ENCODE data around the gene ERVK3-1.
A peak's percentile ranks its signal among the peaks of the same experiment; 100 is the strongest.
"Not testable (repeated sequence)": the region's sequence is repeated elsewhere in the genome, so short reads cannot be mapped to it uniquely, and the experiment has no call there.

Gene ERVK3-1

GRCh38 chr19:58305065-58305931, at the start of gene ERVK3-1:
Gene ERVK3-1 (plus strand): TSS chr19:58305377. CDS start chr19:58312169, 6,792 bp downstream.
- peak; percentile 89 for DNase-seq

DNA sequence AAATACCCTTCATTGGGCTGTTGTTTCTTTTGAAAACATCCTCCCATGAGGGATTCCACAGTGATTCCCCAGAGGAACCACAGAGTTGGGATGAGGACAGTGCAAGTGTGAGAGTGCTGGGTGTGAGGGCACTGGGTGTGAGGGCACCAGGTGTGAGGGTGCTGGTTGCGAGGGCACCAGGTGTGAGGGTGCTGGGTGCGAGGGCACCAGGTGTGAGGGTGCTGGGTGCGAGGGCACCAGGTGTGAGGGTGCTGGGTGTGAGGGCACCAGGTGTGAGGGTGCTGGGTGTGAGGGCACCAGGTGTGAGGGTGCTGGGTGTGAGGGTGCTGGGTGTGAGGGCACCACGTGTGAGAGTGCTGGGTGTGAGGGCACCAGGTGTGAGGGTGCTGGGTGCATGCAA, 46.9 kb upstream of the ERVK3-1 start:
- DNase-seq, result not testable (repeated sequence)

DNA sequence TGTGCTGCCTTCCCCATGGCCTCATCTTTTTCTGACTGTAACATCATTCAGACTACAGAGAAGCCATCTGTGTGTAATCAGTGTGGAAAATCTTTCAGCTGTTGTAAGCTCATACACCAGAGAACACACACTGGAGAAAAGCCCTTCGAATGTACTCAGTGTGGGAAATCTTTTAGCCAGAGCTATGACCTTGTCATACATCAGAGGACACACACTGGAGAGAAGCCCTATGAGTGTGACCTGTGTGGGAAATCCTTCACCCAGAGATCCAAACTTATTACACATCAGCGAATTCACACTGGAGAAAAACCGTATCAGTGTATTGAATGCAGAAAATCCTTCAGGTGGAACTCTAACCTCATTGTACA, 43.6 kb upstream of the ERVK3-1 start:
- no peak for DNase-seq

GRCh38 chr19:58261968-58262921, 42.9 kb upstream of the ERVK3-1 start:
- no peak for DNase-seq

GRCh38 chr19:58262922-58263296, 42.3 kb upstream of the ERVK3-1 start:
- DNase-seq, result no peak

DNA sequence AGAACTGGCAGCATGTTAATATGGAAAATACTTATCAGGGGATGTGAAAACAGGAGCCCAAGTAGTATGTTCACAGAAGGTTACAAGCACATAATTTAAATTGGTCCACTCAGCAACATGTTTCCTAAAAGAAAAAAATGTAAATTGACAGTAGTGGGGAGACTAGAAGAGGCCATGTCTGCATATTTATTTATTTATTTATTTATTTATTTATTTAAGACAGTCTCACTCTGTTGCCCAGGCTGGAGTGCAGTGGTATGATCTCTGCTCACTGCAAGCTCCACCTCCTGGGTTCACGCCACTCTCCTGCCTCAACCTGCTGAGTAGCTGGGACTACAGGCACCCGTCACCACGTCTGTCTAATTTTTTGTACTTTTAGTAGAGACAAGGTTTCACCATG, 40.1 kb upstream of the ERVK3-1 start:
- no peak for DNase-seq

DNA sequence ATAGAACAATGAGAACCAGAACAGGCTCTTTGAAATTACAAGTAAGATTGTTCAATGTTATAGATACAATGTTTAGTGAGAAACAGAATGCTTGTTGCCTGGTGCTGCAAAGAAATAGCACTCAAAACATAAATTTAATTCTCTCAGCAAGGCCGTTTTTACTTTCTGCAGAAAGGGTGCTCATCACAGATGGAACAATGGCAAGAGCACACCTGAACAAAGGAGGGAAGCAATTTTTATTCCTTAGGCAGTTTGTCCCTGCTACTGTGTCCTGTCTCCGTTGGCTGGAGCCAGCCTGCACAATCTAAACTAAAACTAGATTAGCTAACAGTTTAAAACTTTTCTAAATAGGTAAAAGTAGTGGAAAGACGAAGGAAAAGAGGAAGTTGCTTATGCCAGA, 36.8 kb upstream of the ERVK3-1 start:
- DNase-seq, result no peak

- no peak for DNase-seq
Observed at GRCh38 chr19:58274771-58275201, 30.4 kb upstream of the ERVK3-1 start.

GRCh38 chr19:58275564-58275963, 29.6 kb upstream of the ERVK3-1 start:
- no peak for DNase-seq

DNA sequence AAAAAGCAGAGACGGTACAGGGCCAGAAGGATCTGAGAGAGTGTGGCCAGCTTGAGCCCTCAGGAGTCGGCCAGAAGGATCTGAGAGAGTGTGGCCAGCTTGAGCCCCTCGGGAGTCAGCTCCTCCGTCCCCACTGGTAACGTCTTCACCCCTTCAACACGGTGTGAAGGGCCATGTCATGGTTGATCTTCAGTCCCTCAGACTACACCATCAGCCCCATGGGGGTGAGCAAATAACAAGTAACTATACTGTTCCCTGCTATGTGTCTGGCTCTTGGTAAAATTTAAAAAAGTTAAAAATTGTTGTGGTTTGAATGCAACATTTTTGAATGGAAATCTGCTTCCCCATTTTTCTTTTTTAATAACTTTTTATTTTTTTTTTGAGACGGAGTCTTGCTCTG, 28.0 kb upstream of the ERVK3-1 start:
- no peak for DNase-seq

DNA sequence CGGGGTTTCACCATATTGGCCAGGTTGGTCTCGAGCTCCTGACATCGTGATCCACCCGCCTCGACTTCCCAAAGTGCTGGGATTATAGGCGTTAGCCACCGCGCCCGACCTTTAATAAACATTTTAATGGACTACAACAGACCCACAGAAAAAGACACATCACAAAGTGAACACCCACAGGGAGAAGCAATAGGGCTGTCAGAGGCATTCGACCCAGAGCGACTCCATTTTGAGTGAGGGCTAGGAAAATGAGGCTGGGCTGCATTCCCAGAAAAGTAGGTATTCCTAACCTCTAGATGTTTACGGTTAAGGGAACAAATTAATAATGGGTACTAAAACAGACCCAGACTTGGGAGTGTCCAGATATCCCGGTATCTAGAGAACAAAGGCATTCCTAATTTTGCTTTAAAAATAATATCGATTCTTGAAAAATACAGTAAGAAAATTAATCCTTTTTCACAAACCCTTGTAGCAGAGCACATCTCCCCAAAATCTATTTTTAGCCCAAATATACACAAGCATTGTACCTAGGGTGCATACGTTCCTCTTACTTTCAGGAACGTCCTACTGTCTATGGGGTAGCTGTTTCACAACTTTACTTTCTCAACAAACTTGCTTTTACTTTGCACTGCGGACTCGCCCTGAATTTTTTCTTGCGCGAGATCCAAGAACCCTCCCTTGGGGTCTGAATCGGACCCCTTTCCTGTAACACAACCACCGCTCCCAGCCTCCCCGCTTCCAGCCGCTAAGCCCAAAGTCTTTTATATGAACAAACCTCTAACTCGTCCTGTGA, 27.2 kb upstream of the ERVK3-1 start:
- no peak for DNase-seq

GRCh38 chr19:58278541-58279041, 26.6 kb upstream of the ERVK3-1 start, which contains the start of gene ZNF8:
Gene ZNF8 (plus strand): TSS chr19:58278955. CDS start chr19:58279082, 127 bp downstream.
- peak; percentile 95 for DNase-seq

DNA sequence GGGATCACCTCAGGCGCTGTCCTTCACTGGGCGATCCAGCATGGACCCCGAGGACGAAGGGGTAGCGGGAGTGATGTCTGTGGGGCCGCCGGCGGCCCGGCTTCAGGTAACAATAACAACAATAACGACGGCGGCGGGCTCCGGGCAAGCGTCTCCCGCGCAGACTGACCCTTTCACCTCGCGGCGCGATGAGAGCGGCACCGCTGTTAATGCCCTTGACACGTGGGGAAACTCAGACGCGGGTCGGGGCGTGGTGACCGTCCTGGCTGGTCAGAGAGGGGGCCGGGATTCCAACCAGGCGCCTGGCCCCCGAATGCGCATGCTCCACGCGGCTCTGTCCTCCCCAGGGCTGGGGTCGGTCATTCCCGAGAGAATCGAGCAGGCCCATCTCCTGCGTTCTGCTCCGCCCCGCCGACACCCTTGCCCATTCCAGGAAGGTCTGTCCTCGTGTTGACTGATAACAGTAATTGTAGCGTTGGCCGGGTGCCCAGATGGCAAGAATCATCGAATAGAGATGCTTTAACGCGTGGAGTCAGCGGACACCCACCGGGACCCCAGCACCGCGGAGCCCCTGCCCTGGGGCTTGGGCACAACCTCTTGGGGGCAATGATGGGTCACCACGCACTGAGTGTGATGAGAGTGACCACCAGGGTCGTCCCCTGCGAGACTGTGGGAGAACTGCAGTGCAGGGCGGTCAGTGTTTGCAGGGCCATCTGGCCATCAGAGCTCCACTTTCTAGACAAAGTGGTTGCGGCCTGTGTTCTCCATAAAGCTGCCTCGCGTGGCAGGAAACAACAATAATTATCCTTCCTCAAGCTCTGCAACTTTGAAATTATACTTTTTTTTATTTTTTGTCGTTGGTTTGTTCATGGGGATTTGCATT, 25.9 kb upstream of the ERVK3-1 start:
- DNase-seq, result peak; percentile 15

- DNase-seq, result no peak
Observed at GRCh38 chr19:58279925-58280316, 25.3 kb upstream of the ERVK3-1 start.

DNA sequence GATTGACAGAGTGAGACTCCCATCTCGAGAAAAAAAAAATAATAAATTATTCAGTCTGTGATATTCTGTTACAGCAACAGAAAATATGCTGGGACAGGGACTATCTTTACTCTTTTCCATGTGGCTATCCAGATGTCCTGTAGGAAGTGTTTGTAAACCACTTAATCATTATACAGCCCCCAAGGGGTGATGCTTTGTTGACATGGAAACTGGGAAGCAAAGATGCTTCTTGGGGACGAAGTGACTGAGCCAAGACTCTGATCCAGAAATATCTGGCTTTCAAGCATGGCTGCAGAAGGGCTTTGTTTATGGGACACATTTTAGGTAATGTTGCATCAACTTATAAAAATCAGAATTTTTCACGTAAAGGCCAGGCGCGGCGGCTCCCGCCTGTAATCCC, 21.0 kb upstream of the ERVK3-1 start:
- no peak for DNase-seq

- no peak for DNase-seq
Observed at GRCh38 chr19:58291943-58292342, 13.2 kb upstream of the ERVK3-1 start.

DNA sequence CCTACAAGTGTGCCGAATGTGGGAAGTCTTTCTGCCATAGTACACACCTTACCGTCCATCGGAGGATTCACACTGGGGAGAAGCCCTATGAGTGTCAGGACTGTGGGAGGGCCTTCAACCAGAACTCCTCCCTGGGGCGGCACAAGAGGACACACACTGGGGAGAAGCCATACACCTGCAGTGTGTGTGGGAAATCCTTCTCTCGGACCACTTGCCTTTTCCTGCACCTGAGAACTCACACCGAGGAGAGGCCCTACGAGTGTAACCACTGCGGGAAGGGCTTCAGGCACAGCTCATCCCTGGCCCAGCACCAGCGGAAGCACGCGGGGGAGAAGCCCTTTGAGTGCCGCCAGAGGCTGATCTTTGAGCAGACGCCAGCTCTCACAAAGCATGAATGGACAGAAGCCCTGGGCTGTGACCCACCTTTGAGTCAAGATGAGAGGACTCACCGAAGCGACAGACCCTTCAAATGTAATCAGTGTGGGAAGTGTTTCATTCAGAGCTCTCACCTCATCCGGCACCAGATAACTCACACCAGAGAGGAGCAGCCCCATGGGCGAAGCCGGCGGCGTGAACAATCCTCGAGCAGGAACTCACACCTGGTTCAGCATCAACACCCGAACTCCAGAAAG, 10.3 kb upstream of the ERVK3-1 start:
- no peak for DNase-seq

- no peak for DNase-seq
Observed at GRCh38 chr19:58296104-58296503, 9.1 kb upstream of the ERVK3-1 start.

DNA sequence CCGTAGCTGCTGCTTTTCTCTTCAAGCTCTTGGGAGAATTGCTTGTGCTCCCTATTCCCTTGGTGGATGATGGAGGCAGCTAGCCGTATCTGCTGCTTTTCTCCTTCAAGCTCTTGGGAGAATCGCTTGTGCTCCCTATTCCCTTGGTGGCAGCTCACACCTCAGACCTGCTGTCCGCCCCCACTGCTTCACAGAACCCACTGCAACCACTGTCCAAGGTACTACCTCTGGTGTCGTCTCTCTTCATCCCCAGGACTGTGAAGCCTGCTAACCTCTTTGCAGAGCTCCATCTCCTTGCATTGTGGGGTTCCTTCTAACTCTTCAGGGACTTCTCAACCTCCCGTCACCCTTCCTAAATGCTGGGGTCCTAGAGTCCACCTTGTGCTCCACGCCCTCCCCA, 4.6 kb upstream of the ERVK3-1 start:
- DNase-seq, result no peak

DNA sequence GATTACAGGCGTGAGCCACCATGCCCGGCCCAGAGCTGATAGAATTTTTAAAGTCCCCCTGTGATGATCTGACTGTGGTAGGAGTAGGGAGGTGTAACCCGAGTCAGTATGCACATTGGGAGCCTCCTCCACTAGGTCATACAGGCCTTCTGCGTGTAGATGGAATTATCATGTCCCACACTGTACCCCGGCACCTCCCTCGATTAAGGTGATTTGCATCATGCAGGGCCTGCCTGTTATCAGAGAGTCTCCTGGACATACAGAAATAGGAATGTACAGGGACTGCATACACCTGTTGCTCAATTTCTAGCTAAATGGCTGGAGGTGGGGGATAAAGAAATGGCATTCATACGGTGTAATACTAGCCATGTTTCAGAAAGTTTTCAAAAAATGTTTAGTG, 922 bp upstream of the ERVK3-1 start:
- DNase-seq, result no peak

- no peak for DNase-seq
Observed at GRCh38 chr19:58304748-58305064, 471 bp upstream of the ERVK3-1 start.

Measured in activated CD4-positive, alpha-beta T cell treated with anti-CD3 and anti-CD28 coated beads, Interleukin-2, amount 50 U/mL, for 1 hour (primary cell).